ENCODE measurements around the gene SHANK1.

GRCh38 chr19:50702871-50703829 lies 16.5 kb downstream of the SHANK1 start:
- TF ChIP-seq ATF3 (IDR thresholded peaks at IDR 0.05) (no peak), CTCF (IDR thresholded peaks at IDR 0.05; ENCODE audit: low read depth, low read length, missing input control) (no peak), EGR1 (IDR thresholded peaks at IDR 0.05; ENCODE audit: low read depth in 2 of 2) (no peak), YY1 (IDR thresholded peaks at IDR 0.05) (no peak), TAF1 (conservative IDR thresholded peaks at IDR 0.05) (no peak), GABPA (IDR thresholded peaks at IDR 0.05 in 1 of 2, conservative IDR thresholded peaks at IDR 0.05 in 1 of 2) (no peak), REST (IDR thresholded peaks at IDR 0.05) (no peak), RAD21 (IDR thresholded peaks at IDR 0.05) (no peak), NR2F2 (IDR thresholded peaks at IDR 0.05) (no peak), SP1 (IDR thresholded peaks at IDR 0.05) (no peak), MAX (IDR thresholded peaks at IDR 0.05) (no peak), FOXA1 (IDR thresholded peaks at IDR 0.05) (no peak), HNF4A (conservative IDR thresholded peaks at IDR 0.05) (no peak), ZBTB33 (IDR thresholded peaks at IDR 0.05) (no peak)

Measured in liver (tissue), 3 donors.